Ovary (tissue), 3 donors: Measurements from ENCODE around the gene ITPR1.

Experiments
- POLR2A ChIP-seq: fragments of 450-650 bp; IDR thresholded peaks from one replicate; pipeline ENCODE4 v1.6.1; 2017; ENCODE audit warnings: antibody characterized with exemption, mild to moderate bottlenecking, moderate library complexity
- TF ChIP-seq, protein P1 (sequence below), 3 donors: fragments of 450-650 bp in 2 of 3; fragments of 200-600 bp in 1 of 3; IDR thresholded peaks; one replicate each; pipeline versions ENCODE4 v1.5.1 to v1.8.0; 2016 to 2022; ENCODE audit warnings: antibody characterized with exemption in 3 of 3, mild to moderate bottlenecking in 1 of 3
- donor health status: DM: no; HTN: no; CAD: no.

DNA sequence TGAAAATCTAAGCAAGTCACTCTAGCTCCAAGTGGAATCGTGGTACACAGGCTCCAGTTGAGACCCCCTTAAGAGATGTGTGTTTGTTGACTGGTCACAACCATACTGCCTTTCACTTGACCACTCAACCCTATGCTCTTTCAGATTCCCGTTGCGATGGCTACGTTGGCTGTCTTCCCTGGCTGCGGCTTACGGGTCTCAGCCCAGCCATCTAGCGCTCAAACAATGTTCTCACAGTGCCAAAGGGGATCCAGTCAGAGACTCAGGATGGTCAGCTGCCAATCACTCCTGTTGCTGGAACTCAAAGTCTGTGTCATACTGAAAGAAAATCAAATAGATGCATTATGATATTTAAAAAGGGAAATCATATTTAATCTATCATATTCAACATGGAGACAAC, 237.6 kb downstream of the ITPR1 start:
- TF ChIP-seq, protein P1, sequence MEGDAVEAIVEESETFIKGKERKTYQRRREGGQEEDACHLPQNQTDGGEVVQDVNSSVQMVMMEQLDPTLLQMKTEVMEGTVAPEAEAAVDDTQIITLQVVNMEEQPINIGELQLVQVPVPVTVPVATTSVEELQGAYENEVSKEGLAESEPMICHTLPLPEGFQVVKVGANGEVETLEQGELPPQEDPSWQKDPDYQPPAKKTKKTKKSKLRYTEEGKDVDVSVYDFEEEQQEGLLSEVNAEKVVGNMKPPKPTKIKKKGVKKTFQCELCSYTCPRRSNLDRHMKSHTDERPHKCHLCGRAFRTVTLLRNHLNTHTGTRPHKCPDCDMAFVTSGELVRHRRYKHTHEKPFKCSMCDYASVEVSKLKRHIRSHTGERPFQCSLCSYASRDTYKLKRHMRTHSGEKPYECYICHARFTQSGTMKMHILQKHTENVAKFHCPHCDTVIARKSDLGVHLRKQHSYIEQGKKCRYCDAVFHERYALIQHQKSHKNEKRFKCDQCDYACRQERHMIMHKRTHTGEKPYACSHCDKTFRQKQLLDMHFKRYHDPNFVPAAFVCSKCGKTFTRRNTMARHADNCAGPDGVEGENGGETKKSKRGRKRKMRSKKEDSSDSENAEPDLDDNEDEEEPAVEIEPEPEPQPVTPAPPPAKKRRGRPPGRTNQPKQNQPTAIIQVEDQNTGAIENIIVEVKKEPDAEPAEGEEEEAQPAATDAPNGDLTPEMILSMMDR (IDR thresholded peaks at IDR 0.05) = no peak
- no peak for TF ChIP-seq POLR2A
